ENCODE measurements around the gene DESI2. TPM values are rescaled to one million over a fixed set of nuclear protein-coding genes. Genes with fewer than 3 reads are reported as not detected.

DESI2 gene
- polyA plus RNA-seq, 2 of the 4 experiments (the other 2 are of a cell fraction), result 29.3 to 57.8 TPM

DNA sequence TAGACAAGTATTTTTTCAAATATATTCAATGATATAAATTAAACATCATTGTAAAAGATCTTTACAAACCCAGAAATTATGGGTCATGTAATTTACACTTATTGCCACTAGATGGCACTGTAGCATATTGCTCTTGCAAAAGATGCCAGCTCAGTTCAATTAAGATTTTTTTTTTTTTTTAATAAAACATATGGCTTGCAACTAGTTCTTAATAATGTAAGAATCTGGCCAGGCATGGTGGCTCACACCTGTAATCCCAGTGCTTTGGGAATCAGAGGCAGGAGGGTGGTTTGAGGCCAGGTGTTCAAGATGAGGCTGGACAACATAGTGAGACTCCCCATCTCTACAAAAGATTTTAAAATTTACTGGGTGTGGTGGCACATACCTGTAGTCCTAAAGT lies 49.4 kb upstream of the DESI2 start:
- Histone ChIP-seq H3K4me2 (no peak overlapping the region), H3K4me1 (peaks cover 12% of the 10 kb centered on the region), H3K4me3 (no peak overlapping the region), H3K27ac (no peak overlapping the region), H3K9me3 (no peaks in the 10 kb centered on the region)
- TF ChIP-seq, protein P1, sequence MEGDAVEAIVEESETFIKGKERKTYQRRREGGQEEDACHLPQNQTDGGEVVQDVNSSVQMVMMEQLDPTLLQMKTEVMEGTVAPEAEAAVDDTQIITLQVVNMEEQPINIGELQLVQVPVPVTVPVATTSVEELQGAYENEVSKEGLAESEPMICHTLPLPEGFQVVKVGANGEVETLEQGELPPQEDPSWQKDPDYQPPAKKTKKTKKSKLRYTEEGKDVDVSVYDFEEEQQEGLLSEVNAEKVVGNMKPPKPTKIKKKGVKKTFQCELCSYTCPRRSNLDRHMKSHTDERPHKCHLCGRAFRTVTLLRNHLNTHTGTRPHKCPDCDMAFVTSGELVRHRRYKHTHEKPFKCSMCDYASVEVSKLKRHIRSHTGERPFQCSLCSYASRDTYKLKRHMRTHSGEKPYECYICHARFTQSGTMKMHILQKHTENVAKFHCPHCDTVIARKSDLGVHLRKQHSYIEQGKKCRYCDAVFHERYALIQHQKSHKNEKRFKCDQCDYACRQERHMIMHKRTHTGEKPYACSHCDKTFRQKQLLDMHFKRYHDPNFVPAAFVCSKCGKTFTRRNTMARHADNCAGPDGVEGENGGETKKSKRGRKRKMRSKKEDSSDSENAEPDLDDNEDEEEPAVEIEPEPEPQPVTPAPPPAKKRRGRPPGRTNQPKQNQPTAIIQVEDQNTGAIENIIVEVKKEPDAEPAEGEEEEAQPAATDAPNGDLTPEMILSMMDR (IDR thresholded peaks at IDR 0.05), result peak; percentile 86
- no peak for TF ChIP-seq NPAS2 (CRISPR knock-in tag; IDR thresholded peaks at IDR 0.05; ENCODE audit: borderline replicate concordance)
- 0 out of 4 replicates have a peak, but pooled peaks of 1 of the 2 experiments have one; percentile 3 for TF ChIP-seq CEBPB (IDR thresholded peaks at IDR 0.05)
- peak; percentile 27 for TF ChIP-seq MAFK (IDR thresholded peaks at IDR 0.05; ENCODE audit: partially characterized antibody)
- TF ChIP-seq, protein P2, sequence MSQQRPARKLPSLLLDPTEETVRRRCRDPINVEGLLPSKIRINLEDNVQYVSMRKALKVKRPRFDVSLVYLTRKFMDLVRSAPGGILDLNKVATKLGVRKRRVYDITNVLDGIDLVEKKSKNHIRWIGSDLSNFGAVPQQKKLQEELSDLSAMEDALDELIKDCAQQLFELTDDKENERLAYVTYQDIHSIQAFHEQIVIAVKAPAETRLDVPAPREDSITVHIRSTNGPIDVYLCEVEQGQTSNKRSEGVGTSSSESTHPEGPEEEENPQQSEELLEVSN (IDR thresholded peaks at IDR 0.05; ENCODE audit: borderline replicate concordance, low read depth), result no peak
- TF ChIP-seq HDAC2 (IDR thresholded peaks at IDR 0.05), result no peak
- TF ChIP-seq RAD21 (conservative IDR thresholded peaks at IDR 0.05 in 1 of 2, IDR thresholded peaks at IDR 0.05 in 1 of 2), result peak; percentile 81 to 86
- TF ChIP-seq CHD4 (IDR thresholded peaks at IDR 0.05; ENCODE audit: borderline replicate concordance), result no peak
- peak; percentile 79 for TF ChIP-seq SMC3 (IDR thresholded peaks at IDR 0.05)
- FAIRE-seq (no peak), DNase-seq (ENCODE audit: low read depth in 1 of 2, low spot score in 1 of 2) (peak in 1 of 2 experiments; percentile 36), ATAC-seq (no peak)
- ChIA-PET CTCF (interaction anchor here (0.6 to 4.6 kb wide), 30 partner anchors 8 to 1182 kb away, joined by 3 to 107 read pairs (median 4); partner anchors contain the start of gene DESI2), POLR2A (interaction anchor here (0.6 to 1.0 kb wide), 2 partner anchors 231 to 439 kb away, joined by 3 read pairs; no protein-coding TSS in a partner anchor)

DNA sequence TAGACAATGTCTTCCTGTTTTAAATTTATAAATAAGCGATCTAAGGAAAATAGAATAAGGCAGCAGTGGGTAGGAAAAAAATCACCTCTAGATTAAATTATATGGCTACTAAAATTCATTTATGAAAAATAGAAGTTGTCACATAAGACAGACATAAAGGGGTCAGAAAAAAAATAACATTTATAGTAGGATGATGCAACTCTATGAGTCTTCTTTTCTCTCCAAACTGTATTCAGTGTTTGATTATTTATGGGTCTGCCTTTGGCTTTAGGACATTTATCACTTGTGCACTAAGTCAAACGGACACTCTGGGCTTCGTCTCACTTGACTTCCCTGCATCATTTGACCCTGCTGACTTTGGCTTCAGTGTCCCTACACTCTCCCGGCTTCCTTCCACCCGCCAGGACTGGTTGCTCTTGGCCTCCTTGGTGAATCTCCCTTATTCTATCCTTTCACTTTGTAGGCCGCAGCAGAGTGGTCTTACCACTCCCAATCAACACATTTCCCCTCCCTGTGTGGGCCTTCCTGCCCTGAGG lies 47.0 kb upstream of the DESI2 start:
- FAIRE-seq (no peak), DNase-seq (ENCODE audit: low read depth in 1 of 2, low spot score in 1 of 2) (no peak), ATAC-seq (no peak)
- Histone ChIP-seq H3K27ac (no peak overlapping the region), H3K4me2 (no peak overlapping the region), H3K9me3 (no peaks in the 10 kb centered on the region), H3K4me3 (no peak overlapping the region), H3K4me1 (no peaks in the 10 kb centered on the region)
- CTCF ChIA-PET, result interaction anchor here (1.6 to 4.6 kb wide), 3 partner anchors 32 to 437 kb away, joined by 3 to 107 read pairs (median 20); no protein-coding TSS in a partner anchor
- 79% methylated on average over 6 of the region's 6 CpGs for WGBS (ENCODE audit: missing lambda C conversion rate)
- POLR2A ChIA-PET, result no interaction called here
- no peak for TF ChIP-seq MYC (IDR thresholded peaks at IDR 0.05; ENCODE audit: borderline replicate concordance, low read length)

DNA sequence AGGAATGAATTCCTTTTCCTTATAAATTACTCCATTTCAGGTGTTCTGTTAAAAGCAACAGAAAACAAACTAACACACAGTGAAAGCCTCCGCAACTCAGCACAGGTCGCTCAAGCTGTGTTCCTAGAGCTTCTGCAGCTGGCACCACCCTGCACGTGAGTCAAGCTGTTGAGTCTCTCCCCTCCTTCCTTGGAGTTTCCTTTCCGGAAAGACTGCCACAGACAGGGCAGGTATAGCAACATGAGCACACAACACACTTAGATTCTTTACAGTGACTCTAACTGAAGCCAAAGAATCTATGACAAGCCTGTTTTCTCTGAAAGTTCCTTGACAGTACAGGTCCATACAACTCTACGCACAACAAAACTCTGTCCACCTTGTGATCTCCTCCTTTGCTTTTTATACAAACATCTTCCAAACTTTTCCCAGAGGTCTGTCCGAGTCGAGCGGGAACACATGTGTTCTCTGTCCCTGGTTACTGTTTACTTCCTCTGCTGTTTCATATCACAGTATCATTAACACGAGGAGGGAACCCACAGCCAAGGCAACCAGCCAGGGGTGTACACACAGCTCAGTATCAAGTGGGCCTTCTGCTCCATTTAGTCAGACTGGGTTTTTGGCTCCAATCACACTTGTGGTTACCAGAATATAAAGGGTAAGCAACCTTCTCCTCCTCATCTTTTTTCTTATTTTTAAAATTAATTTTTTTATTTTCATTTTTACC lies 38.7 kb upstream of the DESI2 start:
- Histone ChIP-seq H3K27ac (no peak overlapping the region), H3K4me1 (no peaks in the 10 kb centered on the region), H3K9me3 (no peaks in the 10 kb centered on the region), H3K4me2 (no peak overlapping the region), H3K4me3 (no peak overlapping the region)
- CTCF ChIA-PET, result interaction anchor here (0.7 to 1.7 kb wide), 2 partner anchors 11 to 336 kb away, joined by 4 to 5 read pairs; no protein-coding TSS in a partner anchor
- POLR2A ChIA-PET, result no interaction called here
- no peak for DNase-seq (ENCODE audit: low read depth in 1 of 2, low spot score in 1 of 2)
- 74% methylated on average over 9 of the region's 9 CpGs for WGBS (ENCODE audit: missing lambda C conversion rate)
- FAIRE-seq, result no peak
- no peak for ATAC-seq
- TF ChIP-seq MAZ (IDR thresholded peaks at IDR 0.05; ENCODE audit: borderline replicate concordance, low read depth, low read length), result no peak
- no peak for TF ChIP-seq CBX8 (IDR thresholded peaks at IDR 0.05)
- no peak for TF ChIP-seq HDAC2 (IDR thresholded peaks at IDR 0.05)
- TF ChIP-seq ZFP36 (IDR thresholded peaks at IDR 0.05; ENCODE audit: borderline replicate concordance, partially characterized antibody), result no peak
- no peak for TF ChIP-seq ESRRA (IDR thresholded peaks at IDR 0.05; ENCODE audit: borderline replicate concordance, low read length)
- TF ChIP-seq, protein P3, sequence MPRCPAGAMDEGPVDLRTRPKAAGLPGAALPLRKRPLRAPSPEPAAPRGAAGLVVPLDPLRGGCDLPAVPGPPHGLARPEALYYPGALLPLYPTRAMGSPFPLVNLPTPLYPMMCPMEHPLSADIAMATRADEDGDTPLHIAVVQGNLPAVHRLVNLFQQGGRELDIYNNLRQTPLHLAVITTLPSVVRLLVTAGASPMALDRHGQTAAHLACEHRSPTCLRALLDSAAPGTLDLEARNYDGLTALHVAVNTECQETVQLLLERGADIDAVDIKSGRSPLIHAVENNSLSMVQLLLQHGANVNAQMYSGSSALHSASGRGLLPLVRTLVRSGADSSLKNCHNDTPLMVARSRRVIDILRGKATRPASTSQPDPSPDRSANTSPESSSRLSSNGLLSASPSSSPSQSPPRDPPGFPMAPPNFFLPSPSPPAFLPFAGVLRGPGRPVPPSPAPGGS (IDR thresholded peaks at IDR 0.05), result no peak
- TF ChIP-seq, protein P4, sequence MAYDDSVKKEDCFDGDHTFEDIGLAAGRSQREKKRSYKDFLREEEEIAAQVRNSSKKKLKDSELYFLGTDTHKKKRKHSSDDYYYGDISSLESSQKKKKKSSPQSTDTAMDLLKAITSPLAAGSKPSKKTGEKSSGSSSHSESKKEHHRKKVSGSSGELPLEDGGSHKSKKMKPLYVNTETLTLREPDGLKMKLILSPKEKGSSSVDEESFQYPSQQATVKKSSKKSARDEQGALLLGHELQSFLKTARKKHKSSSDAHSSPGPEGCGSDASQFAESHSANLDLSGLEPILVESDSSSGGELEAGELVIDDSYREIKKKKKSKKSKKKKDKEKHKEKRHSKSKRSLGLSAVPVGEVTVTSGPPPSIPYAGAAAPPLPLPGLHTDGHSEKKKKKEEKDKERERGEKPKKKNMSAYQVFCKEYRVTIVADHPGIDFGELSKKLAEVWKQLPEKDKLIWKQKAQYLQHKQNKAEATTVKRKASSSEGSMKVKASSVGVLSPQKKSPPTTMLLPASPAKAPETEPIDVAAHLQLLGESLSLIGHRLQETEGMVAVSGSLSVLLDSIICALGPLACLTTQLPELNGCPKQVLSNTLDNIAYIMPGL (CRISPR knock-in tag; IDR thresholded peaks at IDR 0.05; ENCODE audit: borderline replicate concordance), result no peak
- TF ChIP-seq ZC3H11A (IDR thresholded peaks at IDR 0.05), result no peak
- TF ChIP-seq CBX2 (IDR thresholded peaks at IDR 0.05; ENCODE audit: borderline replicate concordance, low read depth), result no peak
- TF ChIP-seq NFE2L2 (conservative IDR thresholded peaks at IDR 0.05; ENCODE audit: low read length), result no peak
- TF ChIP-seq HOXB13 (CRISPR knock-in tag; IDR thresholded peaks at IDR 0.05; ENCODE audit: low read depth), result no peak
- TF ChIP-seq POLR2A (IDR thresholded peaks at IDR 0.05; ENCODE audit: low read length), result no peak
